Astrocyte (in vitro differentiated cells and primary cell): ENCODE results near the gene BMP7.

Experiments
- EZH2 ChIP-seq: IDR thresholded peaks from 2 replicates; pipeline ENCODE4 v1.6.1; 2012; ENCODE audit warnings: mild to moderate bottlenecking, low read length, inconsistent platforms; ENCODE audit not compliant: insufficient read depth
- TF ChIP-seq, protein P1 (sequence below): IDR thresholded peaks from 2 replicates; pipeline ENCODE4 v1.5.1; 2011; ENCODE audit warnings: low read depth, mild to moderate bottlenecking, inconsistent platforms, low read length, moderate library complexity; ENCODE audit not compliant: insufficient read depth

DNA sequence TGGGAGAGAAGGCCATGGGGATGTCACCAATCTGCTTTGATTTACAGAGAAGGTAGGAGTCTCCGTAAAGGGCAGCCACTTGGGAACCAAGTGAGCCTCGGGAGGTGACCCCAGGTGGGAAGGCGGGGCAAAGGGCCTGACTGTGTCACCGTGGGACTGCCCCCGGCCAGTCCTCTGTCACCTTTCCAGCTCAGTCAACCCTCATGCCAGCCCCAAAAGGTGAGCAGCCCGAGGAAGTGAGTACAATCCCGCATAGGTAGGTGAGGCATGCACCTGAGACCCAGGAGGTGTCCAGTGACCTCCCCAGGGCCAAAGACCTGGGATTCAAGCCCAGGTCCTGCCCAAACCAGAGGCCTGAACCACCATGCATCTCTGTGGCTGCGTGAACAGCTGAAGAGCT, 36.2 kb downstream of the BMP7 start:
- TF ChIP-seq, protein P1, sequence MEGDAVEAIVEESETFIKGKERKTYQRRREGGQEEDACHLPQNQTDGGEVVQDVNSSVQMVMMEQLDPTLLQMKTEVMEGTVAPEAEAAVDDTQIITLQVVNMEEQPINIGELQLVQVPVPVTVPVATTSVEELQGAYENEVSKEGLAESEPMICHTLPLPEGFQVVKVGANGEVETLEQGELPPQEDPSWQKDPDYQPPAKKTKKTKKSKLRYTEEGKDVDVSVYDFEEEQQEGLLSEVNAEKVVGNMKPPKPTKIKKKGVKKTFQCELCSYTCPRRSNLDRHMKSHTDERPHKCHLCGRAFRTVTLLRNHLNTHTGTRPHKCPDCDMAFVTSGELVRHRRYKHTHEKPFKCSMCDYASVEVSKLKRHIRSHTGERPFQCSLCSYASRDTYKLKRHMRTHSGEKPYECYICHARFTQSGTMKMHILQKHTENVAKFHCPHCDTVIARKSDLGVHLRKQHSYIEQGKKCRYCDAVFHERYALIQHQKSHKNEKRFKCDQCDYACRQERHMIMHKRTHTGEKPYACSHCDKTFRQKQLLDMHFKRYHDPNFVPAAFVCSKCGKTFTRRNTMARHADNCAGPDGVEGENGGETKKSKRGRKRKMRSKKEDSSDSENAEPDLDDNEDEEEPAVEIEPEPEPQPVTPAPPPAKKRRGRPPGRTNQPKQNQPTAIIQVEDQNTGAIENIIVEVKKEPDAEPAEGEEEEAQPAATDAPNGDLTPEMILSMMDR: no peak
- no peak for TF ChIP-seq EZH2
